HL-60 (cell line): ENCODE data around the gene RBM28.

Source experiments
- DNase-seq, 2 experiments: peaks; one replicate each; pipeline ENCODE4 v3.0.0-alpha.2; 2010 to 2020; ENCODE audit warnings: low read depth in 1 of 2, low spot score in 1 of 2
- H3K27ac ChIP-seq: fragments of 250-450 bp; sonication (Bioruptor Pico); replicated peaks from 2 replicates; pipeline ENCODE4 v1.5.1; 2020; ENCODE audit warnings: mild to moderate bottlenecking, moderate library complexity
- H3K27me3 ChIP-seq: fragments of 250-450 bp; sonication (Bioruptor Pico); 2 replicates; pipeline ENCODE4 v1.5.1; 2021; ENCODE audit warnings: mild to moderate bottlenecking, moderate library complexity; ENCODE audit not compliant: insufficient read depth, poor library complexity, severe bottlenecking
- H3K4me3 ChIP-seq: replicated peaks from 2 replicates; pipeline ENCODE4 v1.5.1; 2011; ENCODE audit warnings: mild to moderate bottlenecking, control low read depth, low read length; ENCODE audit not compliant: insufficient read depth
- CTCF ChIP-seq: IDR thresholded peaks from one replicate; pipeline ENCODE4 v1.5.1; 2011; ENCODE audit warnings: low read length, control low read depth, inconsistent platforms; ENCODE audit not compliant: insufficient read depth
- GABPA ChIP-seq: IDR thresholded peaks from 2 replicates; pipeline ENCODE4 v1.6.1; 2012; ENCODE audit warnings: low read depth
- POLR2AphosphoS5 ChIP-seq: IDR thresholded peaks from 2 replicates; pipeline ENCODE4 v1.6.1; 2012; ENCODE audit warnings: low read depth
- SPI1 ChIP-seq: IDR thresholded peaks from 2 replicates; pipeline ENCODE4 v1.6.1; 2012; ENCODE audit warnings: low read depth, mild to moderate bottlenecking, borderline replicate concordance
- TF ChIP-seq, protein P1 (sequence below): IDR thresholded peaks from 2 replicates; pipeline ENCODE4 v1.6.1; 2012; ENCODE audit warnings: low read depth; ENCODE audit not compliant: insufficient replicate concordance

RBM28 gene

DNA sequence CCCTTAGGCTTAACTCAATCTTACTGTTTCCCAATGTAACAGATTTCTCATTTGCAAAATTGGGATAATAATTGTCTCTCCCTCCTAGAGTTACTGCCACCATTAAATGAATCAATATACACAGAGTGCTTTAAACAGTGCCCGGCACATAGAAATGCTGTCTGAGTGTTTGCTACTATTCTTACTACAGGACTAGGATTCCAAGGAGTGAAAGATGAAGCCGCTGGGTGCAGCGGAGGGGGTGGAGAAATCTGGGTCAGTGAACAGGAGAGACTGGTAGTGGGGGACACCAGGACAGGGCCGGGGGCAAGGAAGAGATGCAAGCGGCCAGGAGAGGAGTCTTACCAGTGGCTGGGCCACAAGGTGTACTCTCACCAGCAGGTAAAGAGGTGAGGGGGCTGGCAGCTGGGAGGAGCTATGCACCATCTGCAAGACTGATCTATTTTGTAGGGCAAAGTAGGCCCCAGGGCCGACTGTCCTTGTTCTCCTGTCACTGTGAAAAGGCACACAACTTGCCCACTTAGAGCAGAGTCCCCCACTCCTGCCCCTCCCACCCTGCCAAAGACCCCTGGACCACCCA lies 36.3 kb upstream of the RBM28 start:
- no peak for DNase-seq
- no peak overlapping the region for H3K27ac ChIP-seq
- no peaks in the 10 kb centered on the region for H3K27me3 ChIP-seq
- no peak overlapping the region for H3K4me3 ChIP-seq
- TF ChIP-seq CTCF: no peak
- no peak for TF ChIP-seq SPI1
- TF ChIP-seq POLR2AphosphoS5: no peak
- no peak for TF ChIP-seq GABPA
- TF ChIP-seq, protein P1, sequence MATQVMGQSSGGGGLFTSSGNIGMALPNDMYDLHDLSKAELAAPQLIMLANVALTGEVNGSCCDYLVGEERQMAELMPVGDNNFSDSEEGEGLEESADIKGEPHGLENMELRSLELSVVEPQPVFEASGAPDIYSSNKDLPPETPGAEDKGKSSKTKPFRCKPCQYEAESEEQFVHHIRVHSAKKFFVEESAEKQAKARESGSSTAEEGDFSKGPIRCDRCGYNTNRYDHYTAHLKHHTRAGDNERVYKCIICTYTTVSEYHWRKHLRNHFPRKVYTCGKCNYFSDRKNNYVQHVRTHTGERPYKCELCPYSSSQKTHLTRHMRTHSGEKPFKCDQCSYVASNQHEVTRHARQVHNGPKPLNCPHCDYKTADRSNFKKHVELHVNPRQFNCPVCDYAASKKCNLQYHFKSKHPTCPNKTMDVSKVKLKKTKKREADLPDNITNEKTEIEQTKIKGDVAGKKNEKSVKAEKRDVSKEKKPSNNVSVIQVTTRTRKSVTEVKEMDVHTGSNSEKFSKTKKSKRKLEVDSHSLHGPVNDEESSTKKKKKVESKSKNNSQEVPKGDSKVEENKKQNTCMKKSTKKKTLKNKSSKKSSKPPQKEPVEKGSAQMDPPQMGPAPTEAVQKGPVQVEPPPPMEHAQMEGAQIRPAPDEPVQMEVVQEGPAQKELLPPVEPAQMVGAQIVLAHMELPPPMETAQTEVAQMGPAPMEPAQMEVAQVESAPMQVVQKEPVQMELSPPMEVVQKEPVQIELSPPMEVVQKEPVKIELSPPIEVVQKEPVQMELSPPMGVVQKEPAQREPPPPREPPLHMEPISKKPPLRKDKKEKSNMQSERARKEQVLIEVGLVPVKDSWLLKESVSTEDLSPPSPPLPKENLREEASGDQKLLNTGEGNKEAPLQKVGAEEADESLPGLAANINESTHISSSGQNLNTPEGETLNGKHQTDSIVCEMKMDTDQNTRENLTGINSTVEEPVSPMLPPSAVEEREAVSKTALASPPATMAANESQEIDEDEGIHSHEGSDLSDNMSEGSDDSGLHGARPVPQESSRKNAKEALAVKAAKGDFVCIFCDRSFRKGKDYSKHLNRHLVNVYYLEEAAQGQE: no peak

- TF ChIP-seq, protein P1: no peak
- TF ChIP-seq SPI1: peak; percentile 71; the same call in 1 of the 2 replicates
- peak overlapping the region; percentile 23 for H3K27ac ChIP-seq
Observed at GRCh38 chr7:128378637-128379036, 34.9 kb upstream of the RBM28 start.

DNA sequence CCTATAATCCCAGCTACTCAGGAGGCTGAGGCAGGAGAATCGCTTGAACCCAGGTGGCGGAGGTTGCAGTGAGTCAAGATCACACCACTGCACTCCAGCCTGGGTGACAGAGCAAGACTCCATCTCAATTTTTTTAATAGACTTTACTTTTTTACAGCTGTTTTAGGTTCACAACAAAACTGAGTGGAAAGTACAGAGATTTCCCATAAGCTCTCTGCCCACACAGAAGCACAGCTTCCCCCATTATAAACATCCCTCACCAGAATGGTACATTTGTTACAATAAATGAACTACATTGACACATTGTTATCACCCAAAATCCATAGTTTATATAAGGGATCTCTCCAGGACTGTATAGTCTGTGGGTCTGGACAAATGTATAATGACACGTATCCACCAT lies 32.4 kb upstream of the RBM28 start:
- no peaks in the 10 kb centered on the region for H3K27me3 ChIP-seq
- TF ChIP-seq, protein P1: no peak
- TF ChIP-seq CTCF: no peak
- TF ChIP-seq POLR2AphosphoS5: no peak
- no peak for TF ChIP-seq SPI1
- no peak for TF ChIP-seq GABPA
- no peak for DNase-seq
- H3K4me3 ChIP-seq: no peak overlapping the region
- H3K27ac ChIP-seq: no peak overlapping the region

More at GRCh38 chr7:128378637-128379036, 34.9 kb upstream of the RBM28 start:
- DNase-seq: peak in 1 of 2 experiments; percentile 54
- no peaks in the 10 kb centered on the region for H3K27me3 ChIP-seq
- H3K4me3 ChIP-seq: no peak overlapping the region
